ENCODE results near the gene LRMDA. TPM values are rescaled to one million over a fixed set of nuclear protein-coding genes. Genes with fewer than 3 reads are reported as not detected.

The LRMDA gene
- total and polyA plus RNA-seq, 2 of the 13 experiments (the other 11 are each of a cell fraction or from before 2014, with no cell fraction given) = 13.4 to 22.0 TPM

- ATAC-seq (no peak), DNase-seq (ENCODE audit: low spot score) (no peak), FAIRE-seq (no peak)
- ChIA-PET CTCF (ENCODE audit: low intra/inter-chr PET ratio, low total read pairs) (no interaction called here), POLR2A (interaction anchor here (1.3 kb wide), 1 partner anchor 26 kb away, joined by 3 read pairs; no protein-coding TSS in a partner anchor)
- no peak overlapping the region for H3K9ac ChIP-seq (ENCODE audit: insufficient read depth, low read depth, low read length)
- H3K27ac ChIP-seq (ENCODE audit: extremely low read length, insufficient read depth, low read length) = no peak overlapping the region
- no peaks in the 10 kb centered on the region for H3K9me3 ChIP-seq (ENCODE audit: low read length)
- BruUV-seq (replicated peaks) = no TSS peak
- WGBS (ENCODE audit: low lambda C conversion rate) = 95% methylated on average over 2 of the region's 2 CpGs
- no peak overlapping the region for H3K4me2 ChIP-seq (ENCODE audit: low read depth, low read length)
- no peaks in the 10 kb centered on the region for H4K20me1 ChIP-seq (ENCODE audit: insufficient read depth, low read length)
- intact Hi-C loops (cut with micrococcal nuclease; ENCODE audit: unreplicated experiment) (no loop called here), in situ Hi-C loops (cut with HindIII; ENCODE audit: extremely low pct_ligation_motif_present, low pct_unique_long_range_greater_than_20kb) (no loop called here)
- H3K4me1 ChIP-seq (ENCODE audit: insufficient read depth, low read length) = peaks cover 12% of the 10 kb centered on the region
- no peaks in the 10 kb centered on the region for H3K79me2 ChIP-seq (ENCODE audit: insufficient read depth, low read length)
- H3K27me3 ChIP-seq (ENCODE audit: control insufficient read depth in 1 of 2, insufficient read depth in 2 of 2, low read length in 2 of 2) = no peaks in the 10 kb centered on the region
- no peaks in the 10 kb centered on the region for H3K36me3 ChIP-seq (replicated peaks in 1 of 2; ENCODE audit: control insufficient read depth in 1 of 2, insufficient read depth in 2 of 2, low read length in 2 of 2)
- no peak for TF ChIP-seq SP4 (CRISPR knock-in tag; IDR thresholded peaks at IDR 0.05)
- TF ChIP-seq KMT2A (CRISPR knock-in tag; IDR thresholded peaks at IDR 0.05) = no peak
- TF ChIP-seq ZNF337 (CRISPR knock-in tag; IDR thresholded peaks at IDR 0.05; ENCODE audit: borderline replicate concordance, low read depth) = no peak
- no peak for TF ChIP-seq ZNF776 (CRISPR knock-in tag; IDR thresholded peaks at IDR 0.05)
- no peak for TF ChIP-seq ZFP62 (CRISPR knock-in tag; IDR thresholded peaks at IDR 0.05)
- TF ChIP-seq YY1 (IDR thresholded peaks at IDR 0.05; ENCODE audit: insufficient read depth, insufficient replicate concordance, low read depth, low read length) = no peak
- H3K4me3 ChIP-seq (replicated peaks in 1 of 3; ENCODE audit: insufficient read depth in 1 of 3, low read depth in 2 of 3, low read length in 3 of 3) = no peak overlapping the region
- no peak overlapping the region for H2AFZ ChIP-seq (ENCODE audit: low read length)
Observed at GRCh38 chr10:76354212-76354738, 922.9 kb downstream of the LRMDA start.

GRCh38 chr10:76354921-76355320 lies 923.5 kb downstream of the LRMDA start:
- intact Hi-C loops (cut with micrococcal nuclease; ENCODE audit: unreplicated experiment) (no loop called here), in situ Hi-C loops (cut with HindIII; ENCODE audit: extremely low pct_ligation_motif_present, low pct_unique_long_range_greater_than_20kb) (no loop called here)
- Histone ChIP-seq H3K27me3 (ENCODE audit: control insufficient read depth in 1 of 2, insufficient read depth in 2 of 2, low read length in 2 of 2) (no peaks in the 10 kb centered on the region), H3K79me2 (ENCODE audit: insufficient read depth, low read length) (no peaks in the 10 kb centered on the region), H4K20me1 (ENCODE audit: insufficient read depth, low read length) (no peaks in the 10 kb centered on the region), H3K4me1 (ENCODE audit: insufficient read depth, low read length) (peaks cover 12% of the 10 kb centered on the region), H3K4me2 (ENCODE audit: low read depth, low read length) (no peak overlapping the region), H3K9ac (ENCODE audit: insufficient read depth, low read depth, low read length) (no peak overlapping the region), H3K27ac (ENCODE audit: extremely low read length, insufficient read depth, low read length) (no peak overlapping the region), H2AFZ (ENCODE audit: low read length) (no peak overlapping the region), H3K9me3 (ENCODE audit: low read length) (no peaks in the 10 kb centered on the region), H3K36me3 (replicated peaks in 1 of 2; ENCODE audit: control insufficient read depth in 1 of 2, insufficient read depth in 2 of 2, low read length in 2 of 2) (no peaks in the 10 kb centered on the region), H3K4me3 (replicated peaks in 1 of 3; ENCODE audit: insufficient read depth in 1 of 3, low read depth in 2 of 3, low read length in 3 of 3) (no peak overlapping the region)
- BruUV-seq (replicated peaks) = no TSS peak
- 77% methylated on average over 4 of the region's 4 CpGs for WGBS (ENCODE audit: low lambda C conversion rate)
- DNase-seq (ENCODE audit: low spot score) (no peak), FAIRE-seq (no peak), ATAC-seq (no peak)
- POLR2A ChIA-PET = interaction anchor here (1.3 kb wide), 1 partner anchor 26 kb away, joined by 3 read pairs; no protein-coding TSS in a partner anchor
- CTCF ChIA-PET (ENCODE audit: low intra/inter-chr PET ratio, low total read pairs) = no interaction called here
- no peak for TF ChIP-seq CBX2 (IDR thresholded peaks at IDR 0.05; ENCODE audit: low read depth, low read length)
- no peak for TF ChIP-seq CBX2 (CRISPR knock-in tag; IDR thresholded peaks at IDR 0.05; ENCODE audit: low read depth)
- no peak for TF ChIP-seq RARG (CRISPR knock-in tag; IDR thresholded peaks at IDR 0.05; ENCODE audit: low read depth)
- no peak for TF ChIP-seq ZC3H4 (CRISPR knock-in tag; IDR thresholded peaks at IDR 0.05; ENCODE audit: borderline replicate concordance)
- TF ChIP-seq, protein P1, sequence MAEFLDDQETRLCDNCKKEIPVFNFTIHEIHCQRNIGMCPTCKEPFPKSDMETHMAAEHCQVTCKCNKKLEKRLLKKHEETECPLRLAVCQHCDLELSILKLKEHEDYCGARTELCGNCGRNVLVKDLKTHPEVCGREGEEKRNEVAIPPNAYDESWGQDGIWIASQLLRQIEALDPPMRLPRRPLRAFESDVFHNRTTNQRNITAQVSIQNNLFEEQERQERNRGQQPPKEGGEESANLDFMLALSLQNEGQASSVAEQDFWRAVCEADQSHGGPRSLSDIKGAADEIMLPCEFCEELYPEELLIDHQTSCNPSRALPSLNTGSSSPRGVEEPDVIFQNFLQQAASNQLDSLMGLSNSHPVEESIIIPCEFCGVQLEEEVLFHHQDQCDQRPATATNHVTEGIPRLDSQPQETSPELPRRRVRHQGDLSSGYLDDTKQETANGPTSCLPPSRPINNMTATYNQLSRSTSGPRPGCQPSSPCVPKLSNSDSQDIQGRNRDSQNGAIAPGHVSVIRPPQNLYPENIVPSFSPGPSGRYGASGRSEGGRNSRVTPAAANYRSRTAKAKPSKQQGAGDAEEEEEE (CRISPR knock-in tag; IDR thresholded peaks at IDR 0.05; ENCODE audit: borderline replicate concordance) = no peak
- no peak for TF ChIP-seq DZIP1 (CRISPR knock-in tag; IDR thresholded peaks at IDR 0.05)
- no peak for TF ChIP-seq GTF2F1 (IDR thresholded peaks at IDR 0.05; ENCODE audit: low read length)
- no peak for TF ChIP-seq ZBTB3 (CRISPR knock-in tag; IDR thresholded peaks at IDR 0.05; ENCODE audit: borderline replicate concordance, low read depth)
- TF ChIP-seq ZSCAN22 (CRISPR knock-in tag; IDR thresholded peaks at IDR 0.05) = no peak
- no peak for TF ChIP-seq ZNF839 (CRISPR knock-in tag; IDR thresholded peaks at IDR 0.05; ENCODE audit: borderline replicate concordance)

Data from HepG2 (cell line).